A673 (cell line): ENCODE data around the gene CREB3L2. TPM values are rescaled to one million over a fixed set of nuclear protein-coding genes. Genes with fewer than 3 reads are reported as not detected.

Experiments used
- BruUV-seq: library from RNA; stranded (reverse); fragments of 400-500 nt; replicated peaks from 2 replicates; lab custom pipeline; 2021; lab: Mats Ljungman, UMichigan
- CTCF ChIA-PET: fragments of 300-600 bp; sonication (Branson Sonifier 250); formaldehyde crosslinking; loops from one replicate; lab custom pipeline; 2022; ENCODE audit warnings: antibody characterized with exemption; lab: Charles Lee
- POLR2A ChIA-PET: fragments of 300-600 bp; sonication (Branson Sonifier 250); formaldehyde crosslinking; loops from one replicate; lab custom pipeline; 2022; ENCODE audit warnings: antibody characterized with exemption; ENCODE audit not compliant: low non-redundant PET; lab: Charles Lee
- DNase-seq: peaks from one replicate; pipeline ENCODE4 v3.0.0-alpha.2; 2015; ENCODE audit warnings: low spot score
- H3K27ac ChIP-seq: fragments of 200-600 bp; sonication (generic); 2 replicates; pipeline ENCODE4 v1.5.1; 2016; ENCODE audit warnings: mixed run types, low read depth, mild to moderate bottlenecking, mixed read lengths, antibody characterized with exemption, low read length; ENCODE audit not compliant: poor library complexity, severe bottlenecking
- H3K27me3 ChIP-seq: fragments of 200-600 bp; sonication (generic); replicated peaks from 2 replicates; pipeline ENCODE4 v1.6.1; 2017; ENCODE audit warnings: mixed run types, low read depth, mild to moderate bottlenecking, mixed read lengths, antibody characterized with exemption, low read length; ENCODE audit not compliant: insufficient read depth, poor library complexity
- H3K36me3 ChIP-seq: fragments of 200-600 bp; sonication (generic); 2 replicates; pipeline ENCODE4 v1.6.1; 2016; ENCODE audit warnings: mixed run types, mild to moderate bottlenecking, mixed read lengths, antibody characterized with exemption, low read length; ENCODE audit not compliant: insufficient read depth, poor library complexity, severe bottlenecking
- H3K4me1 ChIP-seq: fragments of 200-600 bp; sonication (generic); 2 replicates; pipeline ENCODE4 v1.6.1; 2017; ENCODE audit warnings: mixed run types, mild to moderate bottlenecking, mixed read lengths, antibody characterized with exemption, low read length; ENCODE audit not compliant: insufficient read depth, poor library complexity, severe bottlenecking
- H3K4me3 ChIP-seq: fragments of 200-600 bp; sonication (generic); 2 replicates; pipeline ENCODE4 v1.5.1; 2016; ENCODE audit warnings: low read depth, mixed run types, mild to moderate bottlenecking, mixed read lengths, low read length; ENCODE audit not compliant: poor library complexity, severe bottlenecking
- H3K9me3 ChIP-seq: fragments of 200-600 bp; sonication (generic); 2 replicates; pipeline ENCODE4 v1.6.1; 2016; ENCODE audit warnings: mixed run types, low read depth, mild to moderate bottlenecking, mixed read lengths, antibody characterized with exemption, low read length; ENCODE audit not compliant: poor library complexity, severe bottlenecking
- CTCF ChIP-seq: fragments of 300-800, 200-600 bp; sonication (generic); conservative IDR thresholded peaks from 2 replicates; pipeline ENCODE4 v1.5.1; 2017; ENCODE audit warnings: low read depth, mild to moderate bottlenecking, antibody characterized with exemption, low read length, moderate library complexity, mixed read lengths
- EZH2 ChIP-seq: fragments of 200-600 bp; sonication (generic); IDR thresholded peaks from 2 replicates; pipeline ENCODE4 v1.6.1; 2017; ENCODE audit warnings: borderline replicate concordance, low read depth, mild to moderate bottlenecking, mixed read lengths, antibody characterized with exemption, low read length; ENCODE audit not compliant: poor library complexity, severe bottlenecking
- intact Hi-C: fragments of 100-400 bp; cut with micrococcal nuclease; formaldehyde crosslinking; loops from one replicate; pipeline ENCODE4 v1.10.0; 2022; ENCODE audit not compliant: unreplicated experiment
- total RNA-seq: library from RNA; stranded (reverse); gene quantifications from 2 replicates; pipeline ENCODE4 v1.2.3, GENCODE V29; 2021

The CREB3L2 gene
- total RNA-seq, 1 experiment from 2014 or later = 17.0 TPM

- no peaks in the 10 kb centered on the region for H3K27me3 ChIP-seq
- no peaks in the 10 kb centered on the region for H3K9me3 ChIP-seq
- TF ChIP-seq CTCF (no peak), EZH2 (no peak)
- ChIA-PET CTCF (no interaction called here), POLR2A (no interaction called here)
- H3K4me3 ChIP-seq = no peak overlapping the region
- no peak for DNase-seq
- H3K4me1 ChIP-seq = no peaks in the 10 kb centered on the region
- BruUV-seq = no TSS peak
- intact Hi-C loops = no loop called here
- H3K27ac ChIP-seq = no peak overlapping the region
- no peaks in the 10 kb centered on the region for H3K36me3 ChIP-seq
Observed at GRCh38 chr7:138025215-138026186, 23.6 kb upstream of the CREB3L2 start.

- H3K27ac ChIP-seq = no peak overlapping the region
- no peaks in the 10 kb centered on the region for H3K9me3 ChIP-seq
- intact Hi-C loops = no loop called here
- no TSS peak for BruUV-seq
- H3K4me3 ChIP-seq = no peak overlapping the region
- ChIA-PET POLR2A (no interaction called here), CTCF (no interaction called here)
- no peaks in the 10 kb centered on the region for H3K4me1 ChIP-seq
- no peak for TF ChIP-seq CTCF
- no peak for TF ChIP-seq EZH2
- H3K36me3 ChIP-seq = no peaks in the 10 kb centered on the region
- H3K27me3 ChIP-seq = no peaks in the 10 kb centered on the region
- DNase-seq = no peak
Observed at GRCh38 chr7:138024765-138025164, 22.9 kb upstream of the CREB3L2 start.

- Histone ChIP-seq H3K4me1 (no peaks in the 10 kb centered on the region), H3K9me3 (no peaks in the 10 kb centered on the region), H3K27me3 (no peaks in the 10 kb centered on the region), H3K4me3 (no peak overlapping the region), H3K36me3 (no peaks in the 10 kb centered on the region), H3K27ac (no peak overlapping the region)
- no TSS peak for BruUV-seq
- ChIA-PET CTCF (no interaction called here), POLR2A (no interaction called here)
- intact Hi-C loops = no loop called here
- no peak for TF ChIP-seq EZH2
- TF ChIP-seq CTCF = no peak
- no peak for DNase-seq
Observed at GRCh38 chr7:138024343-138024691, 22.4 kb upstream of the CREB3L2 start.
